ENCODE measurements around the gene COG7. TPM values are rescaled to one million over a fixed set of nuclear protein-coding genes. Genes with fewer than 3 reads are reported as not detected.

The COG7 gene
- total and polyA plus RNA-seq, 2 of the 13 experiments (the other 11 are each of a cell fraction or from before 2014, with no cell fraction given) = 12.6 to 54.5 TPM

DNA sequence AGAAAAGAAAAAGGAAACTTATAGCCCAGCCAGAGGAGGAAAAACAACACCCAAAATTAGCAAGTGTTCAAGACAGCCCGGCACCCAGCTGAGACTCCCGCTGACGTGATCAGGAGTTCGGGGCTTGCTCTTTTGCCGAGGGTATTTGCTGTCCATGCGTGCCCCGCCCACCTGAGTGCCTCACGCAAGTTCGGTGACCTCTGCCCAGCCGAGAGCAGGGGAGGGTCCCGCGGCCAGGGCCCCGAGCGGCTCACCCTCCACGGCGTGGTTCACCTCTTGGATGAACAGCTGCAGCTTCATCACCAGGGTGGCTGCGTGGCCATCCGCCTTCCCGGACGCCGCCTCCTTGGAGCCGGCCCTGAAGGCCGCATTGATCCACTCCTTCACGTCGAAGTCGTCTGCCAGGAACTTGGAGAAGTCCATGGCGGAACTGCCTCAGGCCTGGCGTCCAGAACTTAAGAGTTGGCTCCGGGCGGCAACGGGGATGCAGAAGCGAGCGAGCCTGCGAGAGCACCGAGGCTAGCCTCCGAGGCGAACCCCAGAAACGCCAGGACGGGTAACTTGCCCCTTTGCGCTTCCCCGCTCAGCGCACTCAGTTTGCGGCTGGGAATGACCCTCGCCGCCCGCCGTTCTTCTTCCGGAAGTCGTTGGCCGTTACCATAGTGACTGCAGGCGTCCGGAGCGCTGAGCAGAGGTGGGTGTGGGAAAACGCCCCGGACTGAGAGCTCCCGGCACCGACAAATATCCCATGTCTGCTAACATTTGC is at the start of gene COG7 (continued):
- TF ChIP-seq IRF9 (CRISPR knock-in tag; IDR thresholded peaks at IDR 0.05; ENCODE audit: borderline replicate concordance) (peak; percentile 99), RNF2 (conservative IDR thresholded peaks at IDR 0.05; ENCODE audit: low read depth) (peak; percentile 87), MTA3 (CRISPR knock-in tag; IDR thresholded peaks at IDR 0.05) (no peak), ZFP36 (IDR thresholded peaks at IDR 0.05; ENCODE audit: borderline replicate concordance, low read depth, low read length, partially characterized antibody) (peak; percentile 3), CERS6 (CRISPR knock-in tag; IDR thresholded peaks at IDR 0.05) (peak; percentile 88), TBX2 (CRISPR knock-in tag; IDR thresholded peaks at IDR 0.05; ENCODE audit: borderline replicate concordance) (peak; percentile 93), ZNF460 (CRISPR knock-in tag; IDR thresholded peaks at IDR 0.05; ENCODE audit: borderline replicate concordance) (no peak; the same call in 1 of the 2 replicates), KDM2A (CRISPR knock-in tag; IDR thresholded peaks at IDR 0.05; ENCODE audit: borderline replicate concordance, low read depth) (peak; percentile 97), KDM5A (IDR thresholded peaks at IDR 0.05; ENCODE audit: borderline replicate concordance, low read length) (peak; percentile 97), HNRNPH1 (optimal IDR thresholded peaks at IDR 0.05; ENCODE audit: low read depth, low read length) (no peak), ZNF724P (CRISPR knock-in tag; IDR thresholded peaks at IDR 0.05; ENCODE audit: borderline replicate concordance) (peak; percentile 85), ZNF788 (CRISPR knock-in tag; IDR thresholded peaks at IDR 0.05; ENCODE audit: borderline replicate concordance) (peak; percentile 99), MEF2D (CRISPR knock-in tag; IDR thresholded peaks at IDR 0.05) (peak; percentile 98), ZSCAN29 (CRISPR knock-in tag; conservative IDR thresholded peaks at IDR 0.05) (peak; percentile 82; the same call in 1 of the 2 replicates), ZBTB38 (CRISPR knock-in tag; IDR thresholded peaks at IDR 0.05) (peak; percentile 93), SRF (IDR thresholded peaks at IDR 0.05; ENCODE audit: low read depth, low read length) (no peak)
- TF ChIP-seq, protein P1, sequence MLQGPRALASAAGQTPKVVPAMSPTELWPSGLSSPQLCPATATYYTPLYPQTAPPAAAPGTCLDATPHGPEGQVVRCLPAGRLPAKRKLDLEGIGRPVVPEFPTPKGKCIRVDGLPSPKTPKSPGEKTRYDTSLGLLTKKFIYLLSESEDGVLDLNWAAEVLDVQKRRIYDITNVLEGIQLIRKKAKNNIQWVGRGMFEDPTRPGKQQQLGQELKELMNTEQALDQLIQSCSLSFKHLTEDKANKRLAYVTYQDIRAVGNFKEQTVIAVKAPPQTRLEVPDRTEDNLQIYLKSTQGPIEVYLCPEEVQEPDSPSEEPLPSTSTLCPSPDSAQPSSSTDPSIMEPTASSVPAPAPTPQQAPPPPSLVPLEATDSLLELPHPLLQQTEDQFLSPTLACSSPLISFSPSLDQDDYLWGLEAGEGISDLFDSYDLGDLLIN (CRISPR knock-in tag; IDR thresholded peaks at IDR 0.05; ENCODE audit: borderline replicate concordance) = peak; percentile 96
- TF ChIP-seq, protein P2, sequence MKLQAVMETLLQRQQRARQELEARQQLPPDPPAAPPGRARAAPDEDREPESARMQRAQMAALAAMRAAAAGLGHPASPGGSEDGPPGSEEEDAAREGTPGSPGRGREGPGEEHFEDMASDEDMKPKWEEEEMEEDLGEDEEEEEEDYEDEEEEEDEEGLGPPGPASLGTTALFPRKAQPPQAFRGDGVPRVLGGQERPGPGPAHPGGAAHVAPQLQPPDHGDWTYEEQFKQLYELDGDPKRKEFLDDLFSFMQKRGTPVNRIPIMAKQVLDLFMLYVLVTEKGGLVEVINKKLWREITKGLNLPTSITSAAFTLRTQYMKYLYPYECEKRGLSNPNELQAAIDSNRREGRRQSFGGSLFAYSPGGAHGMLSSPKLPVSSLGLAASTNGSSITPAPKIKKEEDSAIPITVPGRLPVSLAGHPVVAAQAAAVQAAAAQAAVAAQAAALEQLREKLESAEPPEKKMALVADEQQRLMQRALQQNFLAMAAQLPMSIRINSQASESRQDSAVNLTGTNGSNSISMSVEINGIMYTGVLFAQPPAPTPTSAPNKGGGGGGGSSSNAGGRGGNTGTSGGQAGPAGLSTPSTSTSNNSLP (IDR thresholded peaks at IDR 0.05; ENCODE audit: low read depth, low read length) = no peak
- TF ChIP-seq, protein P3, sequence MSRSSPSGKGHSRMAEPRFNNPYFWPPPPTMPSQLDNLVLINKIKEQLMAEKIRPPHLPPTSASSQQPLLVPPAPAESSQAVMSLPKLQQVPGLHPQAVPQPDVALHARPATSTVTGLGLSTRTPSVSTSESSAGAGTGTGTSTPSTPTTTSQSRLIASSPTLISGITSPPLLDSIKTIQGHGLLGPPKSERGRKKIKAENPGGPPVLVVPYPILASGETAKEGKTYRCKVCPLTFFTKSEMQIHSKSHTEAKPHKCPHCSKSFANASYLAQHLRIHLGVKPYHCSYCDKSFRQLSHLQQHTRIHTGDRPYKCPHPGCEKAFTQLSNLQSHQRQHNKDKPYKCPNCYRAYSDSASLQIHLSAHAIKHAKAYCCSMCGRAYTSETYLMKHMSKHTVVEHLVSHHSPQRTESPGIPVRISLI (CRISPR knock-in tag; IDR thresholded peaks at IDR 0.05; ENCODE audit: borderline replicate concordance) = no peak; the same call in 1 of the 2 replicates
- TF ChIP-seq, protein P4, sequence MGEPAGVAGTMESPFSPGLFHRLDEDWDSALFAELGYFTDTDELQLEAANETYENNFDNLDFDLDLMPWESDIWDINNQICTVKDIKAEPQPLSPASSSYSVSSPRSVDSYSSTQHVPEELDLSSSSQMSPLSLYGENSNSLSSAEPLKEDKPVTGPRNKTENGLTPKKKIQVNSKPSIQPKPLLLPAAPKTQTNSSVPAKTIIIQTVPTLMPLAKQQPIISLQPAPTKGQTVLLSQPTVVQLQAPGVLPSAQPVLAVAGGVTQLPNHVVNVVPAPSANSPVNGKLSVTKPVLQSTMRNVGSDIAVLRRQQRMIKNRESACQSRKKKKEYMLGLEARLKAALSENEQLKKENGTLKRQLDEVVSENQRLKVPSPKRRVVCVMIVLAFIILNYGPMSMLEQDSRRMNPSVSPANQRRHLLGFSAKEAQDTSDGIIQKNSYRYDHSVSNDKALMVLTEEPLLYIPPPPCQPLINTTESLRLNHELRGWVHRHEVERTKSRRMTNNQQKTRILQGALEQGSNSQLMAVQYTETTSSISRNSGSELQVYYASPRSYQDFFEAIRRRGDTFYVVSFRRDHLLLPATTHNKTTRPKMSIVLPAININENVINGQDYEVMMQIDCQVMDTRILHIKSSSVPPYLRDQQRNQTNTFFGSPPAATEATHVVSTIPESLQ (CRISPR knock-in tag; conservative IDR thresholded peaks at IDR 0.05) = peak; percentile 94; the same call in 1 of the 2 replicates

All from HepG2 (cell line).